ENCODE data around the gene SH3PXD2A. TPM values are rescaled to one million over a fixed set of nuclear protein-coding genes. Genes with fewer than 3 reads are reported as not detected.

The SH3PXD2A gene
- total RNA-seq, 1 donor from 2014 or later: 12.4 TPM

- no peak for TF ChIP-seq CTCF (IDR thresholded peaks at IDR 0.05; ENCODE audit: insufficient read depth, low read length, severe bottlenecking)
- no peak overlapping the region for H3K4me3 ChIP-seq (ENCODE audit: low read depth, low read length)
- DNase-seq (ENCODE audit: low read depth) (no peak), FAIRE-seq (no peak)
- no peaks in the 10 kb centered on the region for H3K27me3 ChIP-seq (ENCODE audit: control insufficient read depth, insufficient read depth, low read length)
- H3K36me3 ChIP-seq (ENCODE audit: control insufficient read depth, insufficient read depth, low read length): peaks cover 16% of the 10 kb centered on the region
These were observed 137.1 kb downstream of the SH3PXD2A start for GRCh38 chr10:103718247-103718620.

- no peak for FAIRE-seq
- TF ChIP-seq CTCF (IDR thresholded peaks at IDR 0.05; ENCODE audit: insufficient read depth, low read length, severe bottlenecking): no peak
- peak; percentile 66 for DNase-seq (ENCODE audit: low read depth)
- no peak overlapping the region for H3K4me3 ChIP-seq (ENCODE audit: low read depth, low read length)
- H3K36me3 ChIP-seq (ENCODE audit: control insufficient read depth, insufficient read depth, low read length): peaks cover 14% of the 10 kb centered on the region
- H3K27me3 ChIP-seq (ENCODE audit: control insufficient read depth, insufficient read depth, low read length): no peaks in the 10 kb centered on the region
These were observed 137.8 kb downstream of the SH3PXD2A start for GRCh38 chr10:103717341-103718246.

- peaks cover 16% of the 10 kb centered on the region for H3K36me3 ChIP-seq (ENCODE audit: control insufficient read depth, insufficient read depth, low read length)
- peak; percentile 22 for TF ChIP-seq CTCF (IDR thresholded peaks at IDR 0.05; ENCODE audit: insufficient read depth, low read length, severe bottlenecking)
- DNase-seq (ENCODE audit: low read depth): peak; percentile 66
- peak; percentile 84 for FAIRE-seq
- H3K27me3 ChIP-seq (ENCODE audit: control insufficient read depth, insufficient read depth, low read length): no peaks in the 10 kb centered on the region
- H3K4me3 ChIP-seq (ENCODE audit: low read depth, low read length): no peak overlapping the region
These were observed 138.9 kb downstream of the SH3PXD2A start for GRCh38 chr10:103716206-103717160.

GRCh38 chr10:103715430-103715829 is 139.9 kb downstream of the SH3PXD2A start:
- no peak for TF ChIP-seq CTCF (IDR thresholded peaks at IDR 0.05; ENCODE audit: insufficient read depth, low read length, severe bottlenecking)

GRCh38 chr10:103714232-103714891 is 141.0 kb downstream of the SH3PXD2A start:
- H3K36me3 ChIP-seq (ENCODE audit: control insufficient read depth, insufficient read depth, low read length): peaks cover 10% of the 10 kb centered on the region
- FAIRE-seq (no peak), DNase-seq (ENCODE audit: low read depth) (no peak)
- H3K27me3 ChIP-seq (ENCODE audit: control insufficient read depth, insufficient read depth, low read length): no peaks in the 10 kb centered on the region
- no peak overlapping the region for H3K4me3 ChIP-seq (ENCODE audit: low read depth, low read length)
- no peak for TF ChIP-seq CTCF (IDR thresholded peaks at IDR 0.05; ENCODE audit: insufficient read depth, low read length, severe bottlenecking)

More at GRCh38 chr10:103715430-103715829, 139.9 kb downstream of the SH3PXD2A start:
- Histone ChIP-seq H3K36me3 (ENCODE audit: control insufficient read depth, insufficient read depth, low read length) (peaks cover 11% of the 10 kb centered on the region), H3K27me3 (ENCODE audit: control insufficient read depth, insufficient read depth, low read length) (no peaks in the 10 kb centered on the region), H3K4me3 (ENCODE audit: low read depth, low read length) (no peak overlapping the region)
- peak; percentile 77 for DNase-seq (ENCODE audit: low read depth)
- peak; percentile 89 for FAIRE-seq
